ENCODE results near the gene PLEK.
"Not testable (repeated sequence)": the region's sequence is repeated elsewhere in the genome, so short reads cannot be mapped to it uniquely, and the experiment has no call there.

PLEK gene

GRCh38 chr2:68441994-68442322 is 76.9 kb downstream of the PLEK start:
- Histone ChIP-seq H3K9me3 (ENCODE audit: insufficient read depth, low read length) (no peaks in the 10 kb centered on the region), H3K4me1 (ENCODE audit: insufficient read depth, insufficient read length) (no peaks in the 10 kb centered on the region), H3K27me3 (ENCODE audit: insufficient read depth, insufficient read length) (no peaks in the 10 kb centered on the region), H3K4me3 (ENCODE audit: insufficient read length, low read depth) (no peak overlapping the region), H3K36me3 (ENCODE audit: insufficient read depth, insufficient read length, low read length) (no peaks in the 10 kb centered on the region), H3K9ac (ENCODE audit: insufficient read length, low read depth) (no peak overlapping the region)
- TF ChIP-seq ZNF274 (IDR thresholded peaks at IDR 0.05; ENCODE audit: low read depth, low read length) (no peak), YY1 (IDR thresholded peaks at IDR 0.05; ENCODE audit: insufficient read depth, insufficient read length) (no peak), SUZ12 (IDR thresholded peaks at IDR 0.05; ENCODE audit: extremely low read depth, insufficient read depth, insufficient read length) (no peak)
- no peak for DNase-seq (ENCODE audit: low read depth, low spot score)

GRCh38 chr2:68446425-68446824 is 81.3 kb downstream of the PLEK start:
- not testable (repeated sequence) for H3K9ac ChIP-seq (ENCODE audit: insufficient read length, low read depth); DNase-seq (ENCODE audit: low read depth, low spot score); H3K9me3 ChIP-seq (ENCODE audit: insufficient read depth, low read length); H3K27me3 ChIP-seq (ENCODE audit: insufficient read depth, insufficient read length); H3K4me1 ChIP-seq (ENCODE audit: insufficient read depth, insufficient read length); H3K36me3 ChIP-seq (ENCODE audit: insufficient read depth, insufficient read length, low read length); H3K4me3 ChIP-seq (ENCODE audit: insufficient read length, low read depth)

All from NT2/D1 (cell line).